ENCODE measurements around the gene CHCHD1.
"Not testable (repeated sequence)": the region's sequence is repeated elsewhere in the genome, so short reads cannot be mapped to it uniquely, and the experiment has no call there.

CHCHD1 gene

DNA sequence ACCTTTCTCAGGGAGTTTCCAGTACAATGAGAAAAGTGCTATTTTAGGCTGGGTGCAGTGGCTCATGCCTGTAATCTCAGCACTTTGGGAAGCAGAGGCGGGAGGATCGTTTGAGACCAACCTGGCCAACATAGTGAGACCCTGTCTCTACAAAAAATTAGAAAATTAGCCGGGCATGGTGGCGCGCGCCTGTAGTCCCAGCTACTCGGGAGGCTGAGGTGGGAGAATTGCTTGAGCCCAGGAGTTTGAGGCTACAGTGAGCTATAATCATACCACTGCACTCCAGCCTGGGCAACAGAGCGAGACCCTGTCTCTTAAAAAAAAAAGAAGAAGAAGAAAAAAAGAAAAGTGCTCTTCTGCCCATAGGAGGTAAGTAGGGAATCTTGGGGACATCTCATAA is 14.2 kb downstream of the CHCHD1 start:
- not testable (repeated sequence) for DNase-seq

DNA sequence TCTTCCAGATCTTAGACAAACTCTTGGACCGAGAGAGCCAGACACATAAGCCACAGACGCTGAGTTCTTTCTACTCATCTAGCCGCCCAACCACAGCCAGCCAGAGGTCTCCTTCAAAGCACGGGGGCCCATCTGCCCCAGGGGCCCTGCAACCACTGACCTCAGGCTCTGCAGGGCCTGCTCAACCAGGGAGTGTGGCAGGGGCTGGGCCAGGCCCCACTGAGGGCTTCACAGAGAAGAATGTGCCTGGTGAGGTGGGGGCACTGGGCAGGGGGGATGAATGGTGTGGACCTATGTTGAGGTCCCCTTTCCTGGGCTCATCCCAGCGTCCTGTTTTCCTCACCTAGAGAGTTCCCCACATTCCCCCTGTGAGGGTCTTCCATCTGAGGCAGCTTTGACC is 14.9 kb downstream of the CHCHD1 start:
- no peak for DNase-seq

GRCh38 chr10:73797324-73798025 is 15.6 kb downstream of the CHCHD1 start:
- DNase-seq, result no peak

GRCh38 chr10:73798087-73798486 is 16.2 kb downstream of the CHCHD1 start:
- DNase-seq, result no peak

DNA sequence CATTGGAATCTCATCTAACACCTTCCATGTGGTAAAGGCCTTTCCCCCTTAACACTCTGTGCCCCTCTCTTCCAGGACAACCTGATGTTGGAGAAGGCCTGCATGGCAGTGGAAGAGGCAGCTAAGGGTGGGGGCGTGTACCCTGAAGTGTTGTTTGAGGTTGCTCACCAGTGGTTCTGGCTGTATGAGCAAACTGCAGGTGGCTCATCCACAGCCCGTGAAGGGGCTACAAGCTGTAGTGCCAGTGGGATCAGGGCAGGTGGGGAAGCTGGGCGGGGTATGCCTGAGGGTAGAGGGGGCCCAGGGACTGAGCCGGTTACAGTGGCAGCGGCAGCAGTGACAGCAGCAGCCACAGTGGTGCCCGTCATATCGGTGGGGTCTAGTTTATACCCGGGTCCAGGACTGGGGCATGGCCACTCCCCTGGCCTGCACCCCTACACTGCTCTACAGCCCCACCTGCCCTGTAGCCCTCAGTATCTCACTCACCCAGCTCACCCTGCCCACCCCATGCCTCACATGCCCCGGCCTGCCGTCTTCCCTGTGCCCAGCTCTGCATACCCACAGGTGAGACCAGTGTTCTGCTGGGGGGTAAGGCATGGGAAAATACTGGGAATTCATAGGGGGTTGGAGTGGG is 17.2 kb downstream of the CHCHD1 start:
- no peak for DNase-seq

GRCh38 chr10:73799899-73800559 is 18.2 kb downstream of the CHCHD1 start:
- DNase-seq, result no peak

DNA sequence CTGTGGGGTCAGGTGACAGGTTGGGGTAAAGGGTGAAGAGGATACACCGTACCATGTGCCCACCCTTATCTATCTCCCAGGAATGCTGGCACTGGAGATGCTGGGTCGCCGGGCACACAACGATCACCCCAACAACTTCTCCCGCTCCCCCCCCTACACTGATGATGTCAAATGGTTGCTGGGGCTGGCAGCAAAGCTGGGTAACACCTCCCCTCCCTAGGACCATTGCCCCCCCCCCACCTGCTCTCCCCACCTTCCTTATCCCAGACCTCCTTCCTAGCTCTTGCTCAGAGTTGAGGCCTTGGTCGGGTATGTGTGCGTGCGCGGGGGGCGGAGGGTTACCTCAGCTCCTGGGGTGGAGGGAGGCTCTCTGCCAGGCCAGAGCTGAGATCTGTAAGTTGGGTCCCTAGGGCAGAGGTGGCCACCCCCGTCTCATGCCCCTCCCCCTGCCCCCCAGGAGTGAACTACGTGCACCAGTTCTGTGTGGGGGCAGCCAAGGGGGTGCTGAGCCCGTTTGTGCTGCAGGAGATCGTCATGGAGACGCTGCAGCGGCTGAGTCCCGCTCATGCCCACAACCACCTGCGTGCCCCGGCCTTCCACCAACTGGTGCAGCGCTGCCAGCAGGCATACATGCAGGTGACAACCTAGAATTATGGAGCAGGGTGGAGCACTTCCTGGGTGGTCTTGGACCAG is 18.9 kb downstream of the CHCHD1 start:
- DNase-seq, result no peak

DNA sequence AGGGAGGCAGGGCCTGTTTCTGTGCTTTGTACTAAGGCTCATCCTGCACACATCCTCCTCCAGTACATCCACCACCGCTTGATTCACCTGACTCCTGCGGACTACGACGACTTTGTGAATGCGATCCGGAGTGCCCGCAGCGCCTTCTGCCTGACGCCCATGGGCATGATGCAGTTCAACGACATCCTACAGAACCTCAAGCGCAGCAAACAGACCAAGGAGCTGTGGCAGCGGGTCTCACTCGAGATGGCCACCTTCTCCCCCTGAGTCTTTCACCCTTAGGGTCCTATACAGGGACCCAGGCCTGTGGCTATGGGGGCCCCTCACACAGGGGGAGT is 19.4 kb downstream of the CHCHD1 start:
- no peak for DNase-seq

DNA sequence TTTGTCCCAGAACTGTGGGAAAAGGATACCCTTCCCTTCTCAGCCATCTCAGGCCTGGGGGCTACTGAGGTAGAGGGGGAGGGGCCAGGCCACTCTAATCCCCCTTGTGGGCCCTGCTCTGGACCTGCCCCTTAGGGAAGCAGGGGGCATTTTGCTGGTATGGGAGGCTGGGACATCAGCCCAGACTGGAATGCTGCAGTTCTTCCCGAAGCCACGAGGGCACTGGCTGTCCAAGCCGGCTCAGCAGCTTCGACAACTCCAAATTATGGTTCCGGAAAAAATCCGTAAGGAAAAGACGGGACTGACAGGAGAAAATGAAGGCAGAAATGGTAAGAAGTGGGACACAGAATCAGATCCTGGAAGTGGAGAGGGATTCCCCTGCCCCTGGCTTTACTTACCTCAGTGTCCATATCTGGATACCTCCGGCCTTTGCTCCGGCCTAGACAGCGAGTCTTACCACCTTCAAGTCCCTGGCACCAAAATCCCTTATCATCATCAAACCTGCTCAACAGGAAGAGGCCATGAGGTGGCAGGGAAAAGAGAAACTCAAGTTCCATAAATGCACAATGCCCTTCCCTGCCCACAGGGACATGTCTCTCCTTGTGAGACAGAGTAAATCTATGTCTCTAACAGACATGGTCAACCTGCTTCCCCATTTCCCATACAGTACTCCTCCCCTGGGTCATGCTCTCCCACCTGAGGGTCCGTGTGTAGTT is 20.6 kb downstream of the CHCHD1 start:
- DNase-seq, result no peak

- no peak for DNase-seq
Observed at GRCh38 chr10:73803680-73804286, 21.9 kb downstream of the CHCHD1 start.

DNA sequence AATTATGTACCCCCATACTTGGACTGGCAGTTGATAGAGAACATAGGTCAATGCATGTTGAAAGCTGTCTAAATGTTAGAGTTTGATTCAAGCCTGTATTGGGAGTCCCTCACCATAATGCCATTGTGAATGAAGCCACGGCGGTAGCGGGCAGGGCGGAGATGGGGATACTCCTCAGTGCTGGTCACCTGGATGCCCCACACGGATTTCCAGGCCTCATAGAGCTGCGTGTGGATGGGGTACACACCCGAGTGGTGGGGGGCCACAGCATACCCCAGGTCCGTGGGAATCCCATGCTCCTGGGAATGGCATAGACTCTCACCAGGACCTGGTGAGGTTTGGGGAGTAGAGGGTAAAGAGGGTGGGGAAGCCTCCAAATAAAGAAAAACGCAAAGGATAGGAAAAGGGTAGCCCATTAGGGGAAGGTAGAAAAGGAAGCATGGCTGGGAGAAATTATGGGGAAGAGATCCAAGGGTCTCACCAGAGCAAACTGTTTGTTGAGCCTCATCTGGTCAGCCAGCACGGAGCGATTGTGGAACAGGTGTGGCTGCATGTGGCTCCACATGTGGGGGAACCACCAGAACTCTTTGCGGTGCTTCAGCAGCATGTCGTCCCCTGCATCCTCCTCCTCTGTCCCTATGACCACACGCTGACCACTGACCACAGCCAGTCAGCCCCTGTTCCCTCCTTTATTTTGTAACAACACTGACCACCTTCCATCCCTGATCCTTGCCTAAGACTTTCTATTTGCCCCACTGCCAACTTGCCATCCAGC is 24.5 kb downstream of the CHCHD1 start:
- DNase-seq, result no peak

- DNase-seq, result no peak
Observed at GRCh38 chr10:73807471-73807870, 25.6 kb downstream of the CHCHD1 start.

DNA sequence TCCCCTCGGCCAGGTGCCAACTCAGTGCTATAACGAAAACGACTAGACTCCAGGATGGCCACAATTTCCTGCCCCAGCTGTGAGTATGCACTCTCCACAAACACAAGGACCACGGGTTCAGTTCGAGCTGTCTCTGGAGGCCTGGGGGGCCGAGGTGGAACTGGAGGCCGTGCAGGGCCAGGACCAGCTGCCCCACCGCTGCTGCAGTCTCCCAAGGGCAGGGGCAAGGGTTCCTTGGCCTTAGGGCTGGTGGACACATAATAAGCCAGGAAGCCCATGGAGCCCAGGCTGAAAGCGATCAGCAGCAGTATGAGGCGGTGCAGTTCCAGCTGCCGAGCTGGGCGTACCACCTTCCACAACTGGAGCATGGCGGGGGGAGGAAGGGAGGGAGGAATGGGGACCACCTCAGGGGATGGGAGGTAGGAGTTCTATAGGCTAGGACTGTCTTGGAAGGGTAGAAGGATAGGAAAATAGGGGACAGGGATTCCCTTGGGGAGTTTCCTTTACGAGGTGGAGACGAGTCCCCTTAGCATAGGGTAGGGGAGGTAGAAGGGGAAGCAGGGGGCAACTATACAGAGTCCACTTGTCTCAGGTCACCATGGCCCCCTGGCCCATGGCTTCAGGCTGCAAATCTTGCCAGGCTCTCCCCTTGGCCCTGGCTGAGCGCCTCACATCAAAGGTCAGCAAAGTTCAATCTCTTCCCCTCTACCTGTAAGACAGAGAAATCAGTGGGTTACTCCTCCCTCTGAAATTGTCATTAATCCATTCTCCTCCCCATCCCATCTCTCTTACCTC is 26.4 kb downstream of the CHCHD1 start:
- no peak for DNase-seq

- no peak for DNase-seq
Observed at GRCh38 chr10:73809061-73809818, 27.4 kb downstream of the CHCHD1 start.

GRCh38 chr10:73810358-73810734 is 28.5 kb downstream of the CHCHD1 start:
- no peak for DNase-seq

- DNase-seq, result peak; percentile 66
Observed at GRCh38 chr10:73810735-73811465, 29.1 kb downstream of the CHCHD1 start.

DNA sequence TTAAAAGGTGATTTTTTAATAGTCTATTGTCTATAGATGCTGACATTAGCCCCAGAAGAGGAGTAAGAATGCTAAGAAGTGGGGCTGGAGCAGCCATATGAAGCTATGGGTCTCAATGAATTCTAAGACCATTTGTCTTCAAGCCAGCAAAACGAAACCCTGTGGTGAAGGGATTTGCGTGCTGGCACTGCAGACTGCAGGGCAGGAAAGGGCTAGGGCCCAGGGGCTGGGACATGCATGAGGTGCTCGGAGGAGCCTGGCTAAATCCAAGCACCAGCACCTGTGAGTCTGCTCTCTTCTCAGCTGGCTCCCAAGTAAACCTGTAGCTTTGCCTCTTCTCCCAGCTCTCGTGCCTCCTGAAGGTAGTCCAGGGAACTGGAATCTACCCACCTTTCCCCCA is 30.8 kb downstream of the CHCHD1 start:
- no peak for DNase-seq

GRCh38 chr10:73813333-73813732 is 31.5 kb downstream of the CHCHD1 start:
- no peak for DNase-seq

DNA sequence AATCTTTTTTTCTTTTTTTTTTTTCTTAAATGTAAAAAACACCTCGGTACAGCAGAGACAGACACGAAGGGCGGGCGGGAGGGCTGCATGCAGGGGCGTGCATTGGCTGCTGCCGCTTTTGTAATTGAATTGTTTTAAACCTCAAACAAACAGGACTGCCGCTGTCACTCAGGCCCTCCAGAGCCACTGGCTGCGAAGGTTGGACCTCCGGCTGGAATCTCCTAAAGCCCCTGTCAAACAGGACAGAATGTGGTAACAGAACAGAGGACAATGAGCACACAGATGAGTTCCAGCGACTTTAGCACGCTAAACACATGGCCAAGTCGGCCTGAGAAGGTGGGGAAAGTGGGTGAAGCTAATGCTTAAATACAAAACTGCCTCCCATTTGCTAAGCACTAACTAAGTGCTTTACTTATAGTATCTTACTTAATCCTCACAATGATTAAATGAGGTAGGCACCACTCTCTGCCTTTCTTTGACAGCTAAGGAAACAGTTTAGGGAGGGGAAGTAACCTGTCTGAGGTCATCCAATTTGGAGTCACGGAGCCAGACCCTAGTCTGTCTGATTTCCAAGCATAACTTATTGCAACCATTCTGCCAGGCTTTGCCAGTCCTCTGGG is 32.5 kb downstream of the CHCHD1 start:
- DNase-seq, result no peak

Data from stimulated activated CD8-positive, alpha-beta memory T cell treated with anti-CD3 and anti-CD28 coated beads, Interleukin-4, amount 100 ng/mL, for 48 hours (primary cell).